ENCODE measurements around the gene FGF5.
"Not testable (repeated sequence)": the region's sequence is repeated elsewhere in the genome, so short reads cannot be mapped to it uniquely, and the experiment has no call there.

FGF5 gene

DNA sequence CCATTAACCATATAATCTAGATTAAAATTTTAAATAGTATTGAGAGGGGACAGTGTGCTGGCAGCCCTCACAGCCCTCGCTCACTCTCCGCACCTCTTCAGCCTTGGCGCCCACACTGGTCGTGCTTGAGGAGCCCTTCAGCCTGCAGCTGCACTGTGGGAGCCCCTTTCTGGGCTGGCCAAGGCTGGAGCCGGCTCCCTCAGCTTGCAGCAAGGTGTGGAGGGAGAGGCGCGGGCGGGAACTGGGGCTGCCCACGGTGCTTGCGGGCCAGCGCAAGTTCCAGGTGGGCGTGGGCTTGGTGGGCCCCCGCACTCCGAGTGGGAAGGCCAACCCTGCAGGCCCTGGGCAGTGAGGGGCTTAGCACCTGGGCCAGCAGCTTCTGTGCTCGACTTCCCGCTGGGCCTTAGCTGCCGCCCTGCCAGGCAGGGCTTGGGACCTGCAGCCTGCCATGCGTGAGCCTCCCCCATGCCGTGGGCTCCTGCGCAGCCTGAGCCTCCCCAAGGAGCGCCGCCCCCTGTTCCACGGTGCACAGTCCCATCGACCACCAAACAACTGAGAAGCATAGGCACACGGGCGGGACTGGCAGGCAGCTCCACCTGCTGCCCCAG is 36.3 kb downstream of the FGF5 start:
- no peak for DNase-seq

GRCh38 chr4:80305466-80305865 is 39.0 kb downstream of the FGF5 start:
- no peak for DNase-seq

DNA sequence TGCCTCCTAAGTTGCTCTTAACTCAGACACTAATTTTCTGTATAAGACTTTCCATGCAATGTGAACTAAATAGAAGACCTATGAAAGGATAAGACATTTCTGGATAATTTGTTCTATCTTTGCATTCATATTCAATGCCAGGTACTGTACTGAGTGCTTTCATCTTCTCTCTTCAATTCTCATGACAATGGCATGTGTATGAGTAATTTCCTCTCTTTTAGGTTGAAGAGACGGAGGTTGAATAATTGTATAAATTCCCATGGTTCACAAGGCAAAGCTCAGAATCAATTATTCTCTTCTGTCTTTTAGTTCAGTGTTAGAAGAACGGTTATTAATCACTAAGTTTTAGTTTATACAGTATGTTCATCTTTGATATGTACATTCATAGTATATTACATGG is 39.8 kb downstream of the FGF5 start:
- no peak for DNase-seq

GRCh38 chr4:80307183-80307735 is 40.8 kb downstream of the FGF5 start:
- DNase-seq, result no peak

GRCh38 chr4:80307774-80308465 is 41.5 kb downstream of the FGF5 start:
- DNase-seq, result no peak

GRCh38 chr4:80308466-80308822 is 42.0 kb downstream of the FGF5 start:
- no peak for DNase-seq

DNA sequence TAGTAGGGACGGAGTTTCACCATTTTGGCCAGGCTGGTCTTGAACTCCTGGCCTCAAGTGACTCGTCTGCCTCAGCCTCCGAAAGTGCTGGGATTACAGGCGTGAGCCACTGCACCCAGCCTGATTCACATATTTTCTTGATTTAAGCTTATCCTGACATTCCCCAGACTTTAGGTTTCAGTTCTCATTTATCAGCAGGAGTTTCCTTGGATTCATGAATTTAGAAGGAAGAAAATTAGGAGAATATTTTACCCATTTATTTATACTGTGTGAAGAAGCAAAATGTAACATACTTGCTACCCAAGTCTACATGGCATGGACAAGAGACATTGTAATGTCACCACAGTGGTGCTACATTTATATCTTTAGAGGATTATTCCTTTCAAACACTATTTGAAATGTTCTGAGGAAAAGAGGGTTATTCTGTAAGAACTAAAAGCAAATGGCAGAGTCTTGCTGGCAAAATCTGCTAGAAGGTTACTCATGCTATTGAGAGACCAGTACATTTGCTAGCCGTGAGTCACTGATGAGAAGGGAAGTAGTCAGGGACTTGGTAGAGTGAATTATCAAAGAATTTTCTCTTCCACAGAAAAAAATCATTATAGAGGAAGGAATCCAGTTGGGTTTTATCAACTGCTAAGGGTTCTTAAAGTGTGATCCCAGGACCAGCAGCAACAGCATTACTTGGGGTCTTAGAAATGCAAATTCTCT is 43.0 kb downstream of the FGF5 start:
- no peak for DNase-seq

GRCh38 chr4:80311130-80311529 is 44.7 kb downstream of the FGF5 start:
- no peak for DNase-seq

DNA sequence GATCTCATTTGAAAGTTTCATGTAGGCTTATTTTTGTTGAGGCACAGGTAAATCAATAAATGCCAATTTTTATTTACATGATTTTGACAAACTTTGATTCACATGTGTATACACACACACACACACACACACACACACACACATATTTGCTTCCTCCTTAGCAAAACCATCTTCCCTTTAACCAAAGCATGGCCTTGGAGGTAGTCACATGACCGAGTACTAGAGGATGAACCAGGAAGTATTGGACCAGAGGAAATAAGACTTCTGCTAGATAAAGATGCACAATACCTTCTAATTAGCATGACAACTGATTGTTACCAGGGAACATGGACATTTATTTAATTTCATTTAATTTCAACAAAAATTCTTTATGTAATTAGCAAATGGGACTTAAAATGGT is 45.7 kb downstream of the FGF5 start:
- no peak for DNase-seq

DNA sequence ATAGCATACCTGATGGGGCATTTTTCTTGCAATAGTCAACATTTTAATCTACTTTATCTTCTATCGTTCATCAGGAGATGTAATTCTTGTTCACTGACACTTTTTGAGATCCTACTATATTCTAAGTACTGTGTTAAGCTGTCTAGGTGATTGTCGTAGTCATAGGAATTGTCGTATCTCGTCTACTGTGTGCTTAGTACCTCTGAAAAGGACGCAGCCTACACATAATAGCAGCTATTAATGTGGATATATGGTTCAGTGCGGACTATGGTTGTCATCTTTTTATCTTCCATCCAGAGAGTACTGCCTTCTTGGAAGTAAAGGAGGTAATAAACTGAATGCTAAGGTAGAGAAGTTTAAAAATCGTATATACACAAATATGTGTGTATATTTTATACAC is 47.2 kb downstream of the FGF5 start:
- no peak for DNase-seq

GRCh38 chr4:80315848-80316247 is 49.4 kb downstream of the FGF5 start:
- not testable (repeated sequence) for DNase-seq

GRCh38 chr4:80321341-80321740 is 54.9 kb downstream of the FGF5 start:
- DNase-seq, result no peak

GRCh38 chr4:80321776-80322175 is 55.3 kb downstream of the FGF5 start:
- DNase-seq, result no peak

DNA sequence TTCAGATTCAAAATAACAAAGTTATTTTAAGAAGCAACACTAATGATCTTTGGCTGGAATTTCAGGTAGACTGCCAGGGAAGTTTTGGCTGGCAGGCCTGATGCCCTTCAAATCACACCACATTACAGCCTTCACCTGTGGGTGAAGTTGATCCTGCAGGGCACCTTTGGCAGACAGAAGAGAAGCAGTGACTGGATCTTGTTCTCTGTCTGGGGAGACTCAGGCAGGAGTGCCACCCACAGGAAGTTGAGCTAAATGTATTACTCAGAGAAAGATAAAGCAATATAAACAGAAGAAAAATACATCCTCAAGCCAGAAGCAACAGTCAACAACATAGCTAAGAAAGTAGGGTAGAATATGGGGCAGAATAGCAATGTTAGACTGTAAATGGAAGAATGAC is 56.3 kb downstream of the FGF5 start:
- no peak for DNase-seq

GRCh38 chr4:80324171-80324570 is 57.7 kb downstream of the FGF5 start:
- DNase-seq, result no peak

- DNase-seq, result no peak
Measured at GRCh38 chr4:80331693-80332092, 65.2 kb downstream of the FGF5 start.

DNA sequence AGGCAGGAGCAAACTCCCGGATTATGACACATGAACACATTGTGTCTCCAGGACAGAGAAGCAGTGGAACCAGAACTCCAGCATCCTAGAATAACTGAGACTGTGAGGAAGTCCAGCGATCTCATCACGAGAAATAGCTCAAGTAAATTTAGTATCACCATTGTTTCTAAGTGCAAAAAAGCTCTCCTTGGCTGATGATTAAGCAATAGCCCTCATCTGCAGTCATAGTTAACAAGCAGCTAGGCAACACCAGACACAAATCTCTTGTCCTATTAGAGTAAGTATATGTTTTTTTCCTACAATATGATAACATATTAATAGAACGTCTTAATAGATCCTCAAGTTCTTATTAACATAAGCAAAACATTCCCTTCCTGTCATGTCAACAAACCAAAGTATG is 66.7 kb downstream of the FGF5 start:
- no peak for DNase-seq

DNA sequence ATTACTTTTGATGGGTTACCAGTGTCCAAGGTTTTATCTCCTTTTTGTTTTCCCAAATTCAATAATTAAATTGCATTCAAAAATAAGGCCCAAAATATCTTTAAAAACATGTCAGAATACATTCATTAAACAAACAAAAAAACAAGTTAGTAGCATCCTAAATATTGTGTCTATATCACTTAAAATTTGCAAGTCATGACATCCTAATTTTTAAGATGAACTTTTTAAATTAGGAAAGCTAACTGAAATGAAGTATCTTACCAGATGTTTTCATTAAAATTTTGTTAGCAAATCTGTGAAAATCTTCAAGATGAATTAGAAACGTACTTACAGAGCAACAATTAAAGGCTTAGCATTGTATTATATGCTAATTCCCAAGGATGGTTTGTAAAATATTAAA is 68.1 kb downstream of the FGF5 start:
- no peak for DNase-seq

GRCh38 chr4:80335226-80335553 is 68.7 kb downstream of the FGF5 start:
- no peak for DNase-seq

- peak; percentile 24 for DNase-seq
Measured at GRCh38 chr4:80335554-80336358, 69.3 kb downstream of the FGF5 start, which contains the start of gene CFAP299. Gene CFAP299 (plus strand): TSS chr4:80335730.

DNA sequence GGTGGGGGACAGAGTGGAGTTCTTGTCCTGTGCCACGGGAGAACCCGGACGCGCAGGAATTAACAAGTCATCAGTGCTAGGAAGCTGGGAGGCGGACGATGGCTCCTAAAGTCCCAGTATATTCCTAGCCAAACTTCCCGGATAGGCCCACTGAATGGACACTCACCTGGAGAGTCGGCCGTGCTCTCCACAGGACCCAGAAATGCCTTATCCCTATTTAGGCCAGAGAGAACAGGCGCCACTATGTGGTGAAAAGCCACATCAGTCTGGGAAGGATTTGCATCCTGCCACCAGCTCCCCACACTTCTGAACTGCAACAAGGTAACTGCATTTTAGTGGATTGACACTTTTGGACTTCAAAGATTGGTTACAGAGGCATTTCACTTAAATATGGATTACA is 70.1 kb downstream of the FGF5 start:
- DNase-seq, result no peak

- DNase-seq, result no peak
Measured at GRCh38 chr4:80340036-80340435, 73.6 kb downstream of the FGF5 start.
